NCI-H2196 (cell line): ENCODE results near the gene SERPINA10.
"Not testable (repeated sequence)": the region's sequence is repeated elsewhere in the genome, so short reads cannot be mapped to it uniquely, and the experiment has no call there.

ENCODE experiments used
- DNase-seq: peaks from one replicate; lab custom pipeline; 2025; ENCODE audit not compliant: unreplicated experiment; lab: John Stamatoyannopoulos, UW

Gene SERPINA10

DNA sequence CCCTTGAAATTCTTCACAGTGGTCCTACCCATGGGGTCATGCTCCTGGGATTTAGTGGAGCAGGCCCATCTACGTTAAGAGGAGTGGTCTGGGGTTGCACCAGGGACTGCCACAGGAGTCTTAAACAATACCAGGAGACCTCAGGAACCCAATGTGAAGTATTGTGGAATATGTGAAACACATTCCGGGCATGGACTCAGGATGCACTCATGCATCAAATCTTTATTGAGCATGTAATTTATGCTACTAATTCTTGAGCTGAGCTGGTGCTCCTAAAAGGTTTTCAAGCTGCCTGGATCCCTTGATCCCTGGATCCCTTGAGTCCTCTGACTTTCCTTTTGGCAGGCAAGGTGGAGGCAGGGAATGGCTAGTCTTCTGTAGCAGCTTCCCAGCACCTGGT, 8.8 kb downstream of the SERPINA10 start:
- DNase-seq = no peak

DNA sequence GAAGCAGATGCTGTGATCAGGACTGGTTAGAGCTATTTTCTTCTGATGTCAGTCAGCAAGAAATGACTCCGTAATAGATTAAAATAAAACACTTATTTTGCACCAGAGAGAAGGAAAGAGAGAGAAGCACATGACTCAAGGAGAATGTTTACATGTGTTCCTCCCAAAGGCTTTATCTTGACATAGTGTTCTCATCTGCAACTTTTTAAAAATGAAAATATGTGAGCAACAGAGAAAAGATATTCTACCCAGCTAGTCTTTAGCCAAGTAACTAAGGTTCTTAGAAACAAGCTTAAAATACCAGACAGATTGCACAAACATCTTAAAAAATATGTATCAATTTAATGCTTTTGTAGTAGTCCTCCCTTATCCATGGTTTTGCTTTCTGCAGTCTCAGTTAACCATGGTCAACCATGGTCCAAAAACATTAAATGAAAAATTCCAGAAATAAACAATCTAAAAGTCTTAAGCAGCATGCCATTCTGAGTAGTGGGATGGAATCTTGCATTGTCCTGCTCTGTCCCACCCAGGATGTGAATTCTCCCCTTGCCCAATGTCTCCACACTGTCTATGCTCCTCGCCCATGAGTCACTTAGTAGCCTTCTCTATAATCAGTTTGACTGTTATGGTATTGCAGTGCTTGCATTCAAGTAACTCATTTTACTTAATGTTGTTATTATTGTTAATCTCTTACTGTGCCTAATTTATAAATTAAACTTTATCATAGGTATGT, 9.9 kb downstream of the SERPINA10 start:
- DNase-seq = no peak

DNA sequence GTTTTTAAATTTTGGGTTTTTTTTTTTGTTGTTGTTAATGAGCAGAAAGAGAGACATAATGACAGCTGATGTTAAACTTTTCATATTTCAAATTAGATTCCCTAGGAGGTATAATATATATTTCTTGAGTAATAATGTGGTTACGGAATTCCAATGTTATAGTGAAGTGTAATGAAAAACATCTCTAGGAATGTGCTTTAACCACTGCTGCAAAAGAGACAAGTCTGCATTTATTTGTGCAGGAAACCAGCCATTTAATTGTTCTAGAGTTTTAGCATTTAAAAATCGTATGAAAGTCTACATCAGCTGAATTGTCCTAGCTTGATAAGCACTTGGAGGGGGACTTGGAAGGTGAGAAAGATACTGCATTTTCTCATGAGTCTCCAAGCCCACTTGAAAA, 14.3 kb downstream of the SERPINA10 start:
- DNase-seq = no peak

DNA sequence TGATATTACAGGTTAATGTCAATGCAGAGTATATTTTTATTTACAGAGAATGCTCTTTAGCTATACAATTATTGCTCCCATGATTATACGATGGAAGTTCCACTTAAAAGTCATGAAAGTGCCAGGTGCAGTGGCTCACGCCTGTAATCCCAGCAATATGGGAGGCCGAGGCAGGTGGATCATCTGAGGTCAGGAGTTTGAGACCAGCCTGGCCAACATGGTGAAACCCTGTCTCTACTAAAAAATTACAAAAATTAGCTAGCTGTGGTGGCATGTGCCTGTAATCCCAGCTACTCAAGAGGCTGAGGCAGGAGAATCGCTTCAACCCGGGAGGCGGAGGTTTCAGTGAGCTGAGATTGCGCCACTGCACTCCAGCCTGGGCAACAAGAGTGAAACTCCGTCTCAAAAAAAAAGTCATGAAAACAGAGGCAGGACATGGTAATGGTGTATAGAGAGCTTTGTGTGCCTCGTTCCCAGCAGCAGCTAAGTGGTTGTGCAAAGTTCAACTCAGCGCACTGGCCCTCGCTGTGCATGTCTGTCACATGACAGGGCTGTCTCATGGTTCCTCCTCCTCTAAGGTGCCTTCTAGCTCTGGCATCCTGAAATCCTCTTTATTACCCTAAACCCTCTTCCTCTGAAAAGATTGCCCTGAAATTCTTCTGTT, 16.0 kb downstream of the SERPINA10 start:
- DNase-seq = not testable (repeated sequence)

DNA sequence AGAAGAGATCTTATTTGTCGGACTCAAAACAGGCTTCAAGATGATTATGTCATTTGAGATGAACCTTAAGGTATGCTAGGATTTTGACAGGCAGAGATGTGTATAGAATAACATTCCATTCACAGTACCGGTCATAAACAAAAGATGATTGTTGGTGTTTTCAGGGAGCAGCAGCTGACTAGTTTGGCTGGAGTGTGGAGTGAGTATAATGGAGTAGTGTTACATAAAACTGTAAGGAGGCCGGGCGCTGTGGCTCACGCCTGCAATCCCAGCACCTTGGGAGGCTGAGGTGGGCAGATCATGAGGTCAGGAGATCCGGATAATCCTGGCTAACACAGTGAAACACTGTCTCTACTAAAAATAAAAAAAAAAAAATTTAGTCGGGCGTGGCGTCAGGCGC, 23.9 kb downstream of the SERPINA10 start:
- no peak for DNase-seq

DNA sequence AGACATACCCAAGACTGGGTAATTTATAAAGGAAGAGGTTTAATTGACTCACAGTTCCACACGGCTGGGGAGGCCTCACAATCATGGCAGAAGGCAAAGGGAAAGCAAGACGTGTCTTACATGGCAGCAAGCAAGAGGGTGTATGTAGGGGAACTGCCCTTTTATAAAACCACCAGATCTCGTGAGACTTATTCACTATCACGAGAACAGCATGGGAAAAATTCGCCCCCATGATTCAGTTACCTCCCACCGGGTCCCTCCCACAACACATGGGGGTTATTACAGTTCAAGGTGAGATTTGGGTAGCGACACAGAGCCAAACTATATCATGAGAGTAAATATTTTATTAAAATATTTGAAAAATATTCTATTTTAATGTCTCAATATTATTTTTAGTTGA, 24.5 kb downstream of the SERPINA10 start:
- DNase-seq = not testable (repeated sequence)

DNA sequence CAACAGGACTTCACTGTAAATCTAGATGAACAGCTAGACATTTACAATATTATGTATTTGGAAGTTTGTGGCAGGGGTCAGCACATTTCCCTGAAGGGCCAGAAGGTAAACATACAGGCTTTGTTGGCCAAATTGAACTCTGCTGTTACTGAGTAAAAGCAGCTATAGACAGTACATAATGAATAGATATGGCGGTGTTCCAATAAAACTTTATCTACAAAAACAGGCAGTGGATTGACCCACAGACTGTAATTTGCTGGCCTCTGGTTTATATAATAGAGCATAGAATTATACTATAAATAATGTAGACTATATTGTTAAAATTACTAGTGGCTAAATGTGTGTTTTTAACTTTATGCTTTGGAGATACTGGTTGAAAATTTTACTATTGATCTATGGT, 25.7 kb downstream of the SERPINA10 start:
- no peak for DNase-seq

DNA sequence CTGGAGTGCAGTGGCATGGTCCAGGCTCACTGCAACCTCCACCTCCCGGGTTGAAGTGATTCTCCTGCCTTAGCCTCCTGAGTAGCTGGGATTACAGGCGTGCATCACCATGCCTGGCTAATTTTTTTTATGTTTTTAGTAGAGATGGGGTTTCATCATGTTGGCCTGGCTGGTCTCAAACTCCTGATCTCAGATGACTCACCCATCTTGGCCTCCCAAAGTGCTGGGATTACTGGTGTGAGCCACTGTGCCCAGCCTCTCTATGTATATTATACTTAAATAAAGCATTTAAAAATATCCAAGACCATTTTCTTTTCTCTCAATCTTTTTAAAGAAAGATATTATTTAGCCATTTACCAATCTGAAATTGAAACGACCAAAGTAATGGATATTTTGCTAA, 28.9 kb downstream of the SERPINA10 start:
- DNase-seq = not testable (repeated sequence)

DNA sequence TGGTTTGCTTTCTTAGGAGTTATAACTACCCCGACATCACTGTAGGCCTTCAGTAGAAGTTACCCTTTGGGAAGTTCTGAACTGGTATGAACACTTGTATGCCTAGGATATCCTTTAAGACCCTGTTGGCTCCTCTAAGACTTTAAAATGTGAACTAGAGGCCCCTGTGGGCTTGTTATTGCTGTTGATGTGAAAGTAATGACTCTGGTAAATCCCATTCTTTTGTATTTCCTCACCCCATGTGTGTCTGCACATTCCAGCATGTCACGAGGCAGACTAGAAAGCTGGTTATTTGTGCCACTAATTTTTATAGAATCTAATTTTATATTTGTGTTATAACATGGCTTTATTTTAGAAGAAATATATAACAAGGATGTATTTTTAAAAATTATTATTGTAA, 48.9 kb downstream of the SERPINA10 start:
- no peak for DNase-seq

DNA sequence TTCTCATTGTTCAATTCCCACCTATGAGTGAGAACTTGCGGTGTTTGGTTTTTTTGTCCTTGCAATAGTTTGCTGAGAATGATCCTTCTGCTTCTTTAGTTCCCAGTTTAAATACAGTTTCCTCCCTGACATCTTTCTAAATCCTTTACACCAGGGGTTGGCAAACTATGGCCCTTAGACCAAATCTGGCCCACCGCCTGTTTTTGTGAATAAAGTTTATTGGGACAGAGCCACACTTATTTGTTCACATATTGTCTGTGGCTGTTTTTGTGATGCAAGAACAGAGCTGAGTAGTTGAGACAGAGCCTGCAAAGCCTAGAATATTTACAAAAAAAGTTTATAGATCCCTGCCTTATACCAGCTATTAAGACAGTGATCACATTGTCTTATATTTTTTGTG, 53.7 kb downstream of the SERPINA10 start:
- no peak for DNase-seq

DNA sequence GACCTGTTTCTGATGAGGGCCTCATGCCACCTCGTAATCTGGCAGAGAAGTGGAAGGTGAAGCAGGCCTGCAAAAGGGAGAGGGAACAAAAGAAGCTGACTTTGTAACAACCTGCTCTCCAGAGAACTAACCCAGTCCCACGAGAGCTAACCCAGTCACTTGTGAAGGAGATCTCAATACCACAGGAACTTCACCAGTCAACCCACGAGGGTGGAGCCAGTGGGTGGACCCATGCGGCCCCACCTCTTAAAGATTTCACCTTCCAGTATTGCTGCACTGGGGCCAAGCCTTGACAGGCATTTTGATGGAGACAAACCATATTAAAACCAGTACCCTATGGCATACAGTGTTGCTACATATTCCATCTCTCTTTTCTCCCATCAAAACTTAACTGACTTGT, 55.1 kb downstream of the SERPINA10 start:
- DNase-seq = no peak

DNA sequence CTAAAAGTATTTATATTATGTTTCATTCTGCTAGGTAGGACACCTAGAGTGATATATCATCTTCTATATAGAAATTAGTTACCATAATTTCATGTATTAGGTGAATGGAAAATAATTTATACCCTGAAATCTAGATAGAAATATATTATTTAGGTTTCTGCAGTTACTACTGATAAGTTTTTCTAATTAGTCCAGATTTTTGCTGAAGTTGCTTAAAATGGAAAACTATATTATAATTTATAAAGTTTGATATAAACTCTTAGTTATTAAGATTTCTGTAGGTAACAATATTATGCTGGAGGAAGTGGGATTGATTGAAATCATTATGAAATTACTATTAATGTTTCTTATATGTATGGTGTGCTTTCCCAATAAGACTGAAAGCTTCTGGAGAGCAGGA, 56.0 kb downstream of the SERPINA10 start:
- no peak for DNase-seq
